Hepatocyte (in vitro differentiated cells): ENCODE data around the gene NEU3. TPM values are rescaled to one million over a fixed set of nuclear protein-coding genes. Genes with fewer than 3 reads are reported as not detected.
A peak's percentile ranks its signal among the peaks of the same experiment; 100 is the strongest.

Experiments
- DNase-seq: peaks from one replicate; pipeline ENCODE4 v3.0.0-alpha.2; 2016; ENCODE audit warnings: low spot score
- H2AFZ ChIP-seq: fragments of 200-600 bp; sonication (generic); 2 replicates; pipeline ENCODE4 v1.6.0; 2016; ENCODE audit warnings: antibody characterized with exemption, mild to moderate bottlenecking
- H3K27ac ChIP-seq: fragments of 200-600 bp; sonication (generic); 2 replicates; pipeline ENCODE4 v1.5.1; 2016; ENCODE audit warnings: mild to moderate bottlenecking
- H3K27me3 ChIP-seq: fragments of 200-600 bp; sonication (generic); 2 replicates; pipeline ENCODE4 v1.6.1; 2016
- H3K36me3 ChIP-seq: fragments of 200-600 bp; sonication (generic); replicated peaks from 2 replicates; pipeline ENCODE4 v1.5.1; 2016; ENCODE audit warnings: low read depth; ENCODE audit not compliant: insufficient read depth
- H3K4me1 ChIP-seq: fragments of 200-600 bp; sonication (generic); 2 replicates; pipeline ENCODE4 v1.5.1; 2016; ENCODE audit warnings: mild to moderate bottlenecking, moderate library complexity; ENCODE audit not compliant: insufficient read depth
- H3K4me2 ChIP-seq: fragments of 200-600 bp; sonication (generic); 2 replicates; pipeline ENCODE4 v1.6.0; 2016
- H3K4me3 ChIP-seq: fragments of 200-600 bp; sonication (generic); 2 replicates; pipeline ENCODE4 v1.5.1; 2016; ENCODE audit warnings: mild to moderate bottlenecking
- H3K79me2 ChIP-seq: fragments of 200-600 bp; sonication (generic); 2 replicates; pipeline ENCODE4 v1.6.0; 2017; ENCODE audit warnings: mild to moderate bottlenecking
- H3K9me2 ChIP-seq: fragments of 200-600 bp; sonication (generic); replicated peaks from 2 replicates; pipeline ENCODE4 v1.6.0; 2017; ENCODE audit warnings: mild to moderate bottlenecking; ENCODE audit not compliant: insufficient read depth
- H3K9me3 ChIP-seq: fragments of 200-600 bp; sonication (generic); 2 replicates; pipeline ENCODE4 v1.5.1; 2016; ENCODE audit warnings: low read depth, mild to moderate bottlenecking
- H4K20me1 ChIP-seq: fragments of 200-600 bp; sonication (generic); 2 replicates; pipeline ENCODE4 v1.6.0; 2016; ENCODE audit warnings: mild to moderate bottlenecking; ENCODE audit not compliant: insufficient read depth, poor library complexity, severe bottlenecking
- EZH2 ChIP-seq: fragments of 200-600 bp; sonication (generic); IDR thresholded peaks from 2 replicates; pipeline ENCODE4 v1.6.1; 2016; ENCODE audit warnings: antibody characterized with exemption, mild to moderate bottlenecking, borderline replicate concordance
- EZH2phosphoT487 ChIP-seq: fragments of 200-600 bp; sonication (generic); IDR thresholded peaks from one replicate; pipeline ENCODE4 v1.6.1; 2018; ENCODE audit warnings: antibody characterized with exemption, mild to moderate bottlenecking, low read depth, moderate library complexity; ENCODE audit not compliant: unreplicated experiment, severe bottlenecking
- WGBS: methylation state at CpG from one replicate; pipeline ENCODE4 v1.1.6; 2016; ENCODE audit warnings: low lambda C conversion rate; ENCODE audit errors: missing lambda C conversion rate; 5-methylcytosine and 5-hydroxymethylcytosine counted together
- polyA plus RNA-seq: library from polyadenylated mRNA; unstranded; fragments of >200 nt; fragmentation: Nextera tagmentation; extraction: Ambion mirVana; gene quantifications from 2 replicates; pipeline ENCODE4 v1.2.1, GENCODE V29; 2016
- total RNA-seq: library from RNA; depleted of rRNA; stranded (reverse); fragments of >200 nt; gene quantifications from 2 replicates; pipeline ENCODE4 v1.2.3, GENCODE V29; 2014
- TF ChIP-seq, protein P1 (sequence below): fragments of 200-600 bp; sonication (generic); IDR thresholded peaks from 2 replicates; pipeline ENCODE4 v1.5.1; 2016; ENCODE audit warnings: antibody characterized with exemption, mild to moderate bottlenecking; ENCODE audit not compliant: poor library complexity

The NEU3 gene
- total and polyA plus RNA-seq, 2 experiments from 2014 or later: 4.3 to 11.7 TPM

DNA sequence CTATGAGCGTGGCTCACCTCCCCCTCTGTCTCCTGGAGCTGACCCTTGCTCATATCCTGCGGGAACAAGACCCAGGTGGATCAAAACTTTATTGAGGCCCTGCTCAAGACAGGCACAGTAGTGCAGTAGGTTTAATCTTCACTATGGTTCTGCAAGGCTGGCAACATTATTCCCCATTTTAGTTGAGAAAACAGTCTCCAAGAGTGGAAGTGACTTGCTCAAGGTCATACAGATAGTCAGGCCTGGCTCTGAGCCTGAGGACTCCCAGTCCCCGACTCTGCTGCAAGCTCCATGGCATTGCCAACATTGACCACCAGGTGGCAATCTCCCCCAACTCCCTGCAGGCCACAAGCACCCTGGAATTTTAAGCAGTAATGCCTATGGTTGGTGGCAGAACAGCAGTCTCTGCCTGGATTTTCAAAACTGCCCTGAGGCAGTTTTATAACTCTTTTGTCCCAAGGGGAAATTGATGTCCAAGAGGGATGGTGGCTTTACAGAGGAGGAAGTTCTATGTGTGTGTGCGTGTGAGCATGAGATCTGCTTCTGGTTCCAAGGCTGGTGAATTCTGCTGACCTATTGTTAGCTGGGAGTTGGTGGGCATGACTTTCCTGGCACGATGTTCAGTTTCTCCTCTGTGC lies 34.1 kb downstream of the NEU3 start:
- no peak overlapping the region for H3K27ac ChIP-seq
- 73% methylated on average over 5 of the region's 5 CpGs for WGBS

DNA sequence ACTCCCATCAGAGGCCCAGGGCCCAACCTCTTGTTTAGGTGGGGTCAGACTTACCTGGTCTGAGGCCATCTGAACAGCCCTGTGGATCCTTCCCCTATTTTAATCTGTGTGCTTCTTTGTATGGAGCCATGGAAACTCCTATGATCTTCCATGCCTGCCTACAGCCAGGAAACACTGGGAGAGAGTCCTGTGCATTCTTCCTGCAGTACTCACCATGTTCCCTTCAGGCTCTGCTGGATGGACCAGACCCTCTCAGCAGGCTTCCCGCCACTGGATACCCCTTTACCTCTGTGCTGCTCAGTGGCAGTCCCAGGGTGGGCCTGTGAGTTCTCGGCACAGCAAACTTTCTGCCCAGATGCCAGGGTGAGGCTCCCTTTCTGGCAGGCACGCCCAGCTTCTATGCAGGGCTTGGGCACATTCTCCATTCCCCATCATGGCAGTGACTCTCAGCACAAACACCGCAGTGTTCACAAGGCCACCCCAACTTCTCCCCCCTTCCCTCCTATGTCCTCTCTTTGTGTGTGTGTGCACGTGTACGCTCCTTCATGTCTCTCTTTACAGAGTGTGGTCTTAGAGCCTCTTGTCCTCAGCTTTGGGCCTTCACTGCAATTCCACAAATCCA lies 34.8 kb downstream of the NEU3 start:
- no peak for TF ChIP-seq EZH2
- TF ChIP-seq, protein P1, sequence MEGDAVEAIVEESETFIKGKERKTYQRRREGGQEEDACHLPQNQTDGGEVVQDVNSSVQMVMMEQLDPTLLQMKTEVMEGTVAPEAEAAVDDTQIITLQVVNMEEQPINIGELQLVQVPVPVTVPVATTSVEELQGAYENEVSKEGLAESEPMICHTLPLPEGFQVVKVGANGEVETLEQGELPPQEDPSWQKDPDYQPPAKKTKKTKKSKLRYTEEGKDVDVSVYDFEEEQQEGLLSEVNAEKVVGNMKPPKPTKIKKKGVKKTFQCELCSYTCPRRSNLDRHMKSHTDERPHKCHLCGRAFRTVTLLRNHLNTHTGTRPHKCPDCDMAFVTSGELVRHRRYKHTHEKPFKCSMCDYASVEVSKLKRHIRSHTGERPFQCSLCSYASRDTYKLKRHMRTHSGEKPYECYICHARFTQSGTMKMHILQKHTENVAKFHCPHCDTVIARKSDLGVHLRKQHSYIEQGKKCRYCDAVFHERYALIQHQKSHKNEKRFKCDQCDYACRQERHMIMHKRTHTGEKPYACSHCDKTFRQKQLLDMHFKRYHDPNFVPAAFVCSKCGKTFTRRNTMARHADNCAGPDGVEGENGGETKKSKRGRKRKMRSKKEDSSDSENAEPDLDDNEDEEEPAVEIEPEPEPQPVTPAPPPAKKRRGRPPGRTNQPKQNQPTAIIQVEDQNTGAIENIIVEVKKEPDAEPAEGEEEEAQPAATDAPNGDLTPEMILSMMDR: no peak
- TF ChIP-seq EZH2phosphoT487: no peak
- Histone ChIP-seq H3K4me1 (no peaks in the 10 kb centered on the region), H3K27ac (no peak overlapping the region), H3K9me2 (no peaks in the 10 kb centered on the region), H3K79me2 (no peaks in the 10 kb centered on the region), H3K4me3 (no peak overlapping the region), H3K27me3 (no peaks in the 10 kb centered on the region), H3K9me3 (no peaks in the 10 kb centered on the region), H4K20me1 (no peaks in the 10 kb centered on the region), H3K36me3 (no peaks in the 10 kb centered on the region), H2AFZ (no peak overlapping the region), H3K4me2 (no peak overlapping the region)
- no peak for DNase-seq
- WGBS: 96% methylated on average over 6 of the region's 6 CpGs

More for the DNA sequence above, 34.1 kb downstream of the NEU3 start:
- H3K4me3 ChIP-seq: no peak overlapping the region
- no peaks in the 10 kb centered on the region for H3K4me1 ChIP-seq
- no peaks in the 10 kb centered on the region for H4K20me1 ChIP-seq
- no peaks in the 10 kb centered on the region for H3K9me2 ChIP-seq
- H3K9me3 ChIP-seq: no peaks in the 10 kb centered on the region
- DNase-seq: peak; percentile 84
- H3K36me3 ChIP-seq: no peaks in the 10 kb centered on the region
- no peaks in the 10 kb centered on the region for H3K27me3 ChIP-seq
- H3K4me2 ChIP-seq: no peak overlapping the region
- no peaks in the 10 kb centered on the region for H3K79me2 ChIP-seq
- H2AFZ ChIP-seq: no peak overlapping the region
- TF ChIP-seq, protein P1: peak; percentile 90
- no peak for TF ChIP-seq EZH2phosphoT487

DNA sequence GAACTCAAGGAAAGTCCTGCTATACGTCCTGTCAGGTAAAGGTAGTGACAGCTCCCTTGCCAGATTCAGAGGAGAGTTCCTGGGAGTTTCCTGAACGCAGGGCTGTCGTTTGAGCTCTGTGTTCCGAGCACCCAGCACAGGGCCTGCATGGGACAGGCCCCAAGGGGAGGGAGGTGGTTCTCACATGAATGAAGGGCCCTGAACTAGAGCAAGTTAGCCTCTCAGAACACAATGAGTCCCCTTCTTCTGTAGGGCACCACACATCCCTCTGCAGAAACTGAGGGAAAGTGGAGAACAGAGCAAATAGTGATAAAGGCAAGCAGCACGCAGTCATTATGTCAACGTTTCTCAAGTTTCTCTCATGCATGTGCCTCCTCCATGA lies 35.3 kb downstream of the NEU3 start:
- DNase-seq: no peak
- TF ChIP-seq EZH2: no peak
- no peak for TF ChIP-seq EZH2phosphoT487
- TF ChIP-seq, protein P1: no peak
- Histone ChIP-seq H3K4me2 (no peak overlapping the region), H3K9me2 (no peaks in the 10 kb centered on the region), H3K4me1 (no peaks in the 10 kb centered on the region), H3K27ac (no peak overlapping the region), H2AFZ (no peak overlapping the region), H4K20me1 (no peaks in the 10 kb centered on the region), H3K79me2 (no peaks in the 10 kb centered on the region), H3K4me3 (no peak overlapping the region), H3K27me3 (no peaks in the 10 kb centered on the region), H3K36me3 (no peaks in the 10 kb centered on the region), H3K9me3 (no peaks in the 10 kb centered on the region)
- 54% methylated on average over 6 of the region's 6 CpGs for WGBS
